ENCODE results near the gene GALNT10. TPM values are rescaled to one million over a fixed set of nuclear protein-coding genes. Genes with fewer than 3 reads are reported as not detected.

GALNT10 gene
- total and polyA plus RNA-seq, 9 of the 15 experiments (the other 6 are each of a cell fraction or from before 2014, with no cell fraction given) = 4.6 to 37.1 (median 13.3) TPM

DNA sequence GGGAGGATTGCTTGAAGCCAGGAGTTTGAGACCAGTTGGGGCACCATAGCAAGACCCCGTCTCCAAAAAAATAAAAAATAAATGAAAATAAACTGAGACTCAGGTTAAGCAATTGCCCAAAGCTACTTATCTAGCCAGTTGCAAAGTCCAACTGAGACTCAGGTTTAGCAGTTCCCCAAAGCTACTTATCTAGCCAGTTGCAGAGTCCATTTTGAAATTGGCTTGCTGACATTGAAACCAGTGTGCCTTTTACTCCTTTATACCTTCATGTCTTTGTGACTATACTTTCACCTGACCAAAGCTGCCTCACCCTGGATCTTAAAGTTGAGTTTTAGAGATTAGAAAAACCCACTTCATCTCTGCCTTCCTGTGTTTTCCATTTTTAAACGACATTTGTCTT, 66.5 kb downstream of the GALNT10 start (continued):
- TF ChIP-seq, protein P1, sequence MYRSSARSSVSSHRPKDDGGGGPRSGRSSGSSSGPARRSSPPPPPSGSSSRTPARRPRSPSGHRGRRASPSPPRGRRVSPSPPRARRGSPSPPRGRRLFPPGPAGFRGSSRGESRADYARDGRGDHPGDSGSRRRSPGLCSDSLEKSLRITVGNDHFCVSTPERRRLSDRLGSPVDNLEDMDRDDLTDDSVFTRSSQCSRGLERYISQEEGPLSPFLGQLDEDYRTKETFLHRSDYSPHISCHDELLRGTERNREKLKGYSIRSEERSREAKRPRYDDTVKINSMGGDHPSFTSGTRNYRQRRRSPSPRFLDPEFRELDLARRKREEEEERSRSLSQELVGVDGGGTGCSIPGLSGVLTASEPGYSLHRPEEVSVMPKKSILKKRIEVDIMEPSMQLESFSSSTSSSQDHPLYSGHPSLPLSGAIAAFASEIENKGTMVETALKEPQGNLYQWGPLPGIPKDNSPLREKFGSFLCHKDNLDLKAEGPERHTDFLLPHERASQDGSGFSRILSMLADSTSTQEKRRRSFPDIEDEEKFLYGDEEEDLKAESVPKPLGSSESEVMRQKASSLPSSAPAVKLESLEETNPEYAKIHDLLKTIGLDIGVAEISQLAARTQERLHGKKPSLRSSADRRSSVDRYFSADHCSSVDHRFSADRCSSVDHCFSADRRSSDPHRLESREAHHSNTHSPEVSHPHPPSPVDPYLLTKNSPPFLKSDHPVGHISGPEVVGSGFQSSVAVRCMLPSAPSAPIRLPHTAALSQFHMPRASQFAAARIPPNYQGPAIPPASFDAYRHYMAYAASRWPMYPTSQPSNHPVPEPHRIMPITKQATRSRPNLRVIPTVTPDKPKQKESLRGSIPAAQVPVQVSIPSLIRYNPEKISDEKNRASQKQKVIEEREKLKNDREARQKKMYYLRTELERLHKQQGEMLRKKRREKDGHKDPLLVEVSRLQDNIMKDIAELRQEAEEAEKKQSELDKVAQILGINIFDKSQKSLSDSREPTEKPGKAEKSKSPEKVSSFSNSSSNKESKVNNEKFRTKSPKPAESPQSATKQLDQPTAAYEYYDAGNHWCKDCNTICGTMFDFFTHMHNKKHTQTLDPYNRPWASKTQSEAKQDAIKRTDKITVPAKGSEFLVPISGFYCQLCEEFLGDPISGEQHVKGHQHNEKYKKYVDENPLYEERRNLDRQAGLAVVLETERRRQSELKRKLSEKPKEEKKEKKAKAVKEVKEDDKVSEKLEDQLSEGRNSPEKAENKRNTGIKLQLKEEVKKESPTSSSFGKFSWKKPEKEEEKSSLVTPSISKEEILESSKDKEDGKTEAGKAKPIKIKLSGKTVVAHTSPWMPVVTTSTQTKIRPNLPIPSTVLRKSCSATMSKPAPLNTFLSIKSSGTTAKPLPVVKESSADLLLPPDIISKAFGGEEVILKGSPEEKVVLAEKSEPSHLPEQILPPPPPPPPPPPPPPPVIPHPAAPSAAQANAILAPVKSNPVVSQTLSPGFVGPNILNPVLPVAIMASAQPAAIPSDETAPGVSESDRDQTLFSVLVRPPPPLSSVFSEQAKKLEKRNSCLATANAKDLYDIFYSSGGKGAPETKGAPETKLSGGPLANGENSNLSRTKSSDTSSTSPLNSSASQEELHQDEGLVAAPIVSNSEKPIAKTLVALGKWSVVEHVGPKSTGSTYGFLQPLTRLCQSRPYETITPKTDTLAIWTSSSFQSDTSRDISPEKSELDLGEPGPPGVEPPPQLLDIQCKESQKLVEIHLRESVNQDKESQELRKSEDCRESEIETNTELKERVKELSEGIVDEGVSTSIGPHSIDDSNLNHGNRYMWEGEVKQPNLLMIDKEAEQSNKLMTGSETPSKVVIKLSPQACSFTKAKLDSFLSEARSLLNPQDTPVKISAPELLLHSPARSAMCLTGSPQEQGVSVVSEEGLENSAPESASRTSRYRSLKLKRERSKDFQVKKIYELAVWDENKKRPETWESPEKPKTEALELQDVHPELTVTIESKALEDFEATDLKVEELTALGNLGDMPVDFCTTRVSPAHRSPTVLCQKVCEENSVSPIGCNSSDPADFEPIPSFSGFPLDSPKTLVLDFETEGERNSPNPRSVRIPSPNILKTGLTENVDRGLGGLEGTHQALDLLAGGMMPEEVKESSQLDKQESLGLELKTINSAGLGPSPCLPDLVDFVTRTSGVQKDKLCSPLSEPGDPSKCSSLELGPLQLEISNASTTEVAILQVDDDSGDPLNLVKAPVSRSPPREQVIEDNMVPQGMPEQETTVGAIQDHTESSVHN (IDR thresholded peaks at IDR 0.05; ENCODE audit: borderline replicate concordance in 1 of 2, low read depth in 1 of 2) = no peak
- TF ChIP-seq HMGXB4 (CRISPR knock-in tag; IDR thresholded peaks at IDR 0.05) (no peak), ZBTB8A (IDR thresholded peaks at IDR 0.05; ENCODE audit: partially characterized antibody) (no peak), ZNF511 (CRISPR knock-in tag; IDR thresholded peaks at IDR 0.05) (no peak), TAF9B (IDR thresholded peaks at IDR 0.05; ENCODE audit: partially characterized antibody) (no peak), ZNF695 (CRISPR knock-in tag; IDR thresholded peaks at IDR 0.05) (no peak), USF2 (CRISPR knock-in tag; IDR thresholded peaks at IDR 0.05) (no peak)

Measured in K562 (cell line).